Activated CD8-positive, alpha-beta T cell treated with anti-CD3 and anti-CD28 coated beads for 36 hours (primary cell): ENCODE data around the gene MCC. TPM values are rescaled to one million over a fixed set of nuclear protein-coding genes. Genes with fewer than 3 reads are reported as not detected.

Experiments
- ATAC-seq: fragments of 200-7000 bp; cut with Tn5 transposase; one replicate; pipeline ENCODE4 v1.10.0; 2021; ENCODE audit warnings: mild to moderate bottlenecking, moderate library complexity
- CTCF ChIA-PET: fragments of 350-600 bp; sonication (Branson Sonifier 250); formaldehyde crosslinking; loops from one replicate; lab custom pipeline; 2021; ENCODE audit warnings: antibody characterized with exemption; lab: Charles Lee
- POLR2A ChIA-PET: fragments of 350-600 bp; sonication (Branson Sonifier 250); formaldehyde crosslinking; loops from one replicate; lab custom pipeline; 2021; ENCODE audit warnings: antibody characterized with exemption; lab: Charles Lee
- DNase-seq: peaks from one replicate; pipeline ENCODE4 v3.0.0-alpha.2; 2020
- H3K27ac Mint-ChIP-seq: one replicate; pipeline ENCODE4 v1.8.0; 2021; ENCODE audit warnings: mild to moderate bottlenecking, mixed read lengths
- H3K27me3 Mint-ChIP-seq: one replicate; pipeline ENCODE4 v1.8.0; 2021; ENCODE audit warnings: mixed read lengths
- H3K36me3 Mint-ChIP-seq: one replicate; pipeline ENCODE4 v1.8.0; 2021; ENCODE audit warnings: low read depth, mixed read lengths
- H3K4me1 Mint-ChIP-seq: one replicate; pipeline ENCODE4 v1.8.0; 2021; ENCODE audit warnings: low read depth, mixed read lengths
- H3K4me3 Mint-ChIP-seq: one replicate; pipeline ENCODE4 v1.8.0; 2021; ENCODE audit warnings: mild to moderate bottlenecking, moderate library complexity, mixed read lengths
- H3K9me3 Mint-ChIP-seq: one replicate; pipeline ENCODE4 v1.8.0; 2021; ENCODE audit warnings: mixed read lengths
- CTCF ChIP-seq: fragments of 200-600 bp; IDR thresholded peaks from one replicate; pipeline ENCODE4 v1.8.0; 2022; ENCODE audit warnings: antibody characterized with exemption, mild to moderate bottlenecking
- intact Hi-C: fragments of 100-400 bp; cut with micrococcal nuclease; formaldehyde crosslinking; loops from one replicate; pipeline ENCODE4 v1.10.0; 2022
- total RNA-seq, 2 experiments: library from RNA; stranded (reverse); gene quantifications; one replicate each; pipeline ENCODE4 v1.2.3, GENCODE V29; 2021

Gene MCC
- total RNA-seq, 2 experiments from 2014 or later: 4.9 to 5.4 TPM

- ChIA-PET CTCF (interaction anchor here (1.9 kb wide), 1 partner anchor 13 kb away, joined by 4 read pairs; no protein-coding TSS in a partner anchor), POLR2A (no interaction called here)
- intact Hi-C loops: no loop called here
- no peak overlapping the region for H3K4me3 Mint-ChIP-seq
- peaks cover 7% of the 10 kb centered on the region for H3K4me1 Mint-ChIP-seq
- DNase-seq (no peak), ATAC-seq (peak; percentile 61)
- TF ChIP-seq CTCF: no peak
- peak overlapping the region; percentile 3 for H3K27ac Mint-ChIP-seq
- no peaks in the 10 kb centered on the region for H3K27me3 Mint-ChIP-seq
- no peaks in the 10 kb centered on the region for H3K9me3 Mint-ChIP-seq
- no peaks in the 10 kb centered on the region for H3K36me3 Mint-ChIP-seq
Measured at GRCh38 chr5:113050721-113051382, 437.4 kb downstream of the MCC start.

- ATAC-seq (no peak), DNase-seq (no peak)
- POLR2A ChIA-PET: no interaction called here
- no peaks in the 10 kb centered on the region for H3K9me3 Mint-ChIP-seq
- no peak overlapping the region for H3K27ac Mint-ChIP-seq
- H3K36me3 Mint-ChIP-seq: no peaks in the 10 kb centered on the region
- no peak for TF ChIP-seq CTCF
- no peaks in the 10 kb centered on the region for H3K27me3 Mint-ChIP-seq
- intact Hi-C loops: no loop called here
- peaks cover 7% of the 10 kb centered on the region for H3K4me1 Mint-ChIP-seq
- H3K4me3 Mint-ChIP-seq: no peak overlapping the region
- CTCF ChIA-PET: interaction anchor here (2.0 kb wide), 1 partner anchor 53 kb away, joined by 11 read pairs; no protein-coding TSS in a partner anchor
Measured at GRCh38 chr5:113048931-113049330, 439.3 kb downstream of the MCC start.

- intact Hi-C loops: no loop called here
- peaks cover 7% of the 10 kb centered on the region for H3K4me1 Mint-ChIP-seq
- H3K36me3 Mint-ChIP-seq: no peaks in the 10 kb centered on the region
- ChIA-PET POLR2A (interaction anchor here (1.3 kb wide), 1 partner anchor 14 kb away, joined by 3 read pairs; no protein-coding TSS in a partner anchor), CTCF (interaction anchor here (2.0 kb wide), 1 partner anchor 52 kb away, joined by 11 read pairs; no protein-coding TSS in a partner anchor)
- no peak overlapping the region for H3K4me3 Mint-ChIP-seq
- no peaks in the 10 kb centered on the region for H3K9me3 Mint-ChIP-seq
- no peak overlapping the region for H3K27ac Mint-ChIP-seq
- no peak for DNase-seq
- no peak for TF ChIP-seq CTCF
- ATAC-seq: no peak
- no peaks in the 10 kb centered on the region for H3K27me3 Mint-ChIP-seq
Measured at GRCh38 chr5:113047733-113048652, 440.3 kb downstream of the MCC start.

- DNase-seq (no peak), ATAC-seq (no peak)
- Mint-ChIP-seq H3K4me3 (no peak overlapping the region), H3K9me3 (no peaks in the 10 kb centered on the region), H3K36me3 (no peaks in the 10 kb centered on the region), H3K27me3 (no peaks in the 10 kb centered on the region), H3K4me1 (peaks cover 7% of the 10 kb centered on the region), H3K27ac (no peak overlapping the region)
- ChIA-PET POLR2A (interaction anchor here (0.6 to 1.3 kb wide), 2 partner anchors 14 to 26 kb away, joined by 3 to 4 read pairs; no protein-coding TSS in a partner anchor), CTCF (interaction anchor here (2.0 kb wide), 1 partner anchor 51 kb away, joined by 11 read pairs; no protein-coding TSS in a partner anchor)
- intact Hi-C loops: no loop called here
- no peak for TF ChIP-seq CTCF
Measured at GRCh38 chr5:113047234-113047633, 441.0 kb downstream of the MCC start.
